ENCODE results near the gene COL20A1. TPM values are rescaled to one million over a fixed set of nuclear protein-coding genes. Genes with fewer than 3 reads are reported as not detected.

The COL20A1 gene
- total RNA-seq, 1 donor from 2014 or later = not detected

- Mint-ChIP-seq H3K36me3 (ENCODE audit: low read depth, unreplicated experiment) (peaks cover 13% of the 10 kb centered on the region), H3K4me1 (ENCODE audit: unreplicated experiment) (peaks cover 9% of the 10 kb centered on the region), H3K27ac (ENCODE audit: unreplicated experiment) (peak overlapping the region; percentile 87), H3K4me3 (ENCODE audit: unreplicated experiment) (no peak overlapping the region), H3K27me3 (ENCODE audit: unreplicated experiment) (peaks cover 1% of the 10 kb centered on the region), H3K9me3 (ENCODE audit: unreplicated experiment) (peaks cover 2% of the 10 kb centered on the region)
- TF ChIP-seq CTCF (IDR thresholded peaks at IDR 0.05; ENCODE audit: unreplicated experiment) = no peak
- DNase-seq (ENCODE audit: low spot score) = no peak
These were observed 33.6 kb downstream of the COL20A1 start for GRCh38 chr20:63326314-63327230.

DNA sequence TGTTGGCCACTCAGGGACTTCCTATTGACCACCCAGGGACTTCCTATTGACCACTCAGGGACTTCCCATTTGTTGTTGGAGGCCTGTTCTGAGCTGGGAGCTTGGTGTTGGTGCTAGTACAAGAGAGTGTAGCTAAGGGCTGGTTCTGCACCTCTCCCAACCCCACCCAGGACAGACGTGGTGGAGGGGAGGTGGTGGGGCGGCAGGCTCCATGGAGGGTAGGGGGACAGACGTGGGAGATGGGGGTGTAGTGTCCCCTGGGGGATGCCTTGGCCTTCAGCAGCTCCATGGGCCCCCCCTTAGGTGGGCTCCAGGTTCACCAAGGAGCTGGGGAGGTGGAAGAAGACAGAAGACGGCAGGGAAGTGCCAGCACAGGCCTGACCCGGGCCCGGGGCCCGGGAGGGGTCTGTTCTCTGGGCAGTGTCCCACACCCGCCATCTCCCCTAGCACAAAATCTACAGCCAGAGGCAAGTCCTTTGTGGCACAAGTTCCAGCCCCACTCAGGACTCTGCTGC, 34.3 kb downstream of the COL20A1 start:
- Mint-ChIP-seq H3K4me3 (ENCODE audit: unreplicated experiment) (no peak overlapping the region), H3K27ac (ENCODE audit: unreplicated experiment) (peak overlapping the region; percentile 87)
- no peak for TF ChIP-seq CTCF (IDR thresholded peaks at IDR 0.05; ENCODE audit: unreplicated experiment)

GRCh38 chr20:63328026-63328700, 35.2 kb downstream of the COL20A1 start:
- no peak for TF ChIP-seq CTCF (IDR thresholded peaks at IDR 0.05; ENCODE audit: unreplicated experiment)
- Mint-ChIP-seq H3K36me3 (ENCODE audit: low read depth, unreplicated experiment) (peaks cover 10% of the 10 kb centered on the region), H3K9me3 (ENCODE audit: unreplicated experiment) (peaks cover 8% of the 10 kb centered on the region), H3K27me3 (ENCODE audit: unreplicated experiment) (no peaks in the 10 kb centered on the region), H3K27ac (ENCODE audit: unreplicated experiment) (no peak overlapping the region), H3K4me3 (ENCODE audit: unreplicated experiment) (no peak overlapping the region), H3K4me1 (ENCODE audit: unreplicated experiment) (peaks cover 7% of the 10 kb centered on the region)
- DNase-seq (ENCODE audit: low spot score) = no peak

More for the DNA sequence above, 34.3 kb downstream of the COL20A1 start:
- Mint-ChIP-seq H3K4me1 (ENCODE audit: unreplicated experiment) (peaks cover 9% of the 10 kb centered on the region), H3K27me3 (ENCODE audit: unreplicated experiment) (peaks cover 1% of the 10 kb centered on the region), H3K36me3 (ENCODE audit: low read depth, unreplicated experiment) (peaks cover 13% of the 10 kb centered on the region), H3K9me3 (ENCODE audit: unreplicated experiment) (peaks cover 8% of the 10 kb centered on the region)
- DNase-seq (ENCODE audit: low spot score) = no peak

DNA sequence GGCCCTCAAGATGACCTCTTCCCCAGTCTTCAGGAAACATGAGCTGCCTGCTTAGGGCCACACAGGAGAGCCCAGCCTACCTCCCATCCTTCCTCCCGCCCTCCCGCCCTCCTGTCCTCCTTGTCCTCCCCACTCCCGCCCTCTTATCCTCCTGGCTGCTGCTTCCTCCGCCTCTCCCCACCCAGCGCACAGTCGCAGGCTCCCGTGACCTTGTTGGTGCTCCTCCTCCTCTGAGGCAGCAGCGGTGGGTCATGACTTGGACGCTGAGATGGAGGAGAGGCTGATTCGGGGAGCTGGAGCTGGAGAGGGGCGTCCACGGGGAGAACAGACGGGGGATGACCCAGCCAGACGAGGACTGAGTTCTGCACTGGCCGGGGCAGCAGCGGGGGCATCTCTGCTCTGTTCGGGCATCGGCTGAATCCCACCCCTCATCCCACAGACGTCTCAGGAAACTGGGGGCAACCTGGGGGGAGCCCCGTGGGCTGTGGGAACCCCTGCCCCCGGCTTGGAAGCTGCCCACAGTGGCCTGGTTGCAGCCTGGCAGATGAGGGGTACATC, 35.8 kb downstream of the COL20A1 start:
- DNase-seq (ENCODE audit: low spot score) = no peak
- Mint-ChIP-seq H3K27me3 (ENCODE audit: unreplicated experiment) (no peaks in the 10 kb centered on the region), H3K4me3 (ENCODE audit: unreplicated experiment) (no peak overlapping the region), H3K27ac (ENCODE audit: unreplicated experiment) (no peak overlapping the region), H3K36me3 (ENCODE audit: low read depth, unreplicated experiment) (peaks cover 5% of the 10 kb centered on the region), H3K9me3 (ENCODE audit: unreplicated experiment) (peaks cover 8% of the 10 kb centered on the region), H3K4me1 (ENCODE audit: unreplicated experiment) (peaks cover 5% of the 10 kb centered on the region)
- no peak for TF ChIP-seq CTCF (IDR thresholded peaks at IDR 0.05; ENCODE audit: unreplicated experiment)
